Fibroblast of the aortic adventitia (primary cell): ENCODE data around the gene PTF1A. TPM values are rescaled to one million over a fixed set of nuclear protein-coding genes. Genes with fewer than 3 reads are reported as not detected.

Source experiments
- small RNA-seq: library from RNA; depleted of rRNA; stranded (forward); fragments of <200 nt; gene quantifications from one replicate; pipeline ENCODE3, GENCODE V24; 2012
- total RNA-seq: library from RNA; depleted of rRNA; stranded (reverse); fragments of >200 nt; gene quantifications from 2 replicates; pipeline ENCODE4 v1.2.3, GENCODE V29; 2012; ENCODE audit warnings: low replicate concordance

PTF1A gene
- total RNA-seq, 1 donor, result not detected

Small RNA genes within 50 kb of the gene (small RNA-seq; reads per million reads assigned to genes)
- gene RF00561, result not detected

Other genes with a start within 250 kb of the PTF1A start
- gene MSRB2, start 96.7 kb upstream of the PTF1A start, total RNA-seq, result 7.3 and 12.0 TPM in 2 replicates
- gene C10orf67, start 152.5 kb downstream of the PTF1A start, total RNA-seq, result 0.09 TPM in 1 of 2 replicates, not detected in the other
- gene OTUD1, start 246.8 kb downstream of the PTF1A start, total RNA-seq, result 6.1 and 8.0 TPM in 2 replicates